Common myeloid progenitor, CD34-positive (primary cell): ENCODE results near the gene EXOC6B.

Experiments used
- CTCF ChIA-PET: fragments of 350-600 bp; sonication (Branson Sonifier 250); formaldehyde crosslinking; loops from one replicate; lab custom pipeline; 2021; ENCODE audit warnings: antibody characterized with exemption; lab: Charles Lee
- POLR2A ChIA-PET: fragments of 350-600 bp; sonication (Branson Sonifier 250); formaldehyde crosslinking; loops from one replicate; lab custom pipeline; 2021; ENCODE audit warnings: antibody characterized with exemption; lab: Charles Lee
- DNase-seq, 3 donors: peaks; one replicate each; pipeline versions ENCODE4 v3.0.0 to v3.0.0-alpha.2; 2013
- H3K27ac ChIP-seq, 2 experiments: 1 replicate in 1 of 2; 2 replicates in 1 of 2; pipeline ENCODE4 v1.7.0; 2013; ENCODE audit warnings: inconsistent platforms in 2 of 2, low read length in 2 of 2, mild to moderate bottlenecking in 2 of 2, low read depth in 1 of 2, moderate library complexity in 1 of 2; ENCODE audit not compliant: severe bottlenecking in 2 of 2, insufficient read depth in 1 of 2, poor library complexity in 1 of 2
- H3K27me3 ChIP-seq, 5 experiments: replicated peaks in 2 of 5; 1 replicate in 3 of 5; 2 replicates in 2 of 5; pipeline versions ENCODE4 v1.6.1 to v1.7.0; 2013; ENCODE audit warnings: low read length in 4 of 5, mild to moderate bottlenecking in 2 of 5, moderate library complexity in 2 of 5, inconsistent platforms in 1 of 5; ENCODE audit not compliant: insufficient read depth in 5 of 5, control insufficient read depth in 4 of 5
- H3K36me3 ChIP-seq, 4 experiments: 1 replicate in 2 of 4; 2 replicates in 2 of 4; pipeline versions ENCODE4 v1.6.1 to v1.7.0; 2013; ENCODE audit warnings: low read length in 3 of 4, control low read depth in 1 of 4, mild to moderate bottlenecking in 1 of 4; ENCODE audit not compliant: control insufficient read depth in 4 of 4, insufficient read depth in 4 of 4
- H3K4me1 ChIP-seq, 4 experiments: 1 replicate in 3 of 4; 2 replicates in 1 of 4; pipeline versions ENCODE4 v1.6.1 to v1.7.1; 2013; ENCODE audit warnings: low read length in 3 of 4, mild to moderate bottlenecking in 3 of 4, control low read depth in 1 of 4, inconsistent platforms in 1 of 4, moderate library complexity in 1 of 4; ENCODE audit not compliant: control insufficient read depth in 4 of 4, insufficient read depth in 4 of 4; ENCODE audit errors: control extremely low read depth in 1 of 4
- H3K4me3 ChIP-seq, 7 experiments: 1 replicate in 4 of 7; 2 replicates in 3 of 7; pipeline versions ENCODE4 v1.5.1 to v1.7.0; 2013; ENCODE audit warnings: mild to moderate bottlenecking in 7 of 7, low read length in 6 of 7, moderate library complexity in 6 of 7, inconsistent platforms in 2 of 7, low read depth in 2 of 7, control low read depth in 1 of 7; ENCODE audit not compliant: insufficient read depth in 4 of 7, control insufficient read depth in 1 of 7; ENCODE audit errors: extremely low read depth in 1 of 7
- H3K9me3 ChIP-seq, 5 experiments: 1 replicate in 4 of 5; 2 replicates in 1 of 5; pipeline versions ENCODE4 v1.6.1 to v1.7.1; 2013; ENCODE audit warnings: low read length in 4 of 5, mild to moderate bottlenecking in 2 of 5, inconsistent platforms in 1 of 5, low read depth in 1 of 5, moderate library complexity in 1 of 5; ENCODE audit not compliant: control insufficient read depth in 4 of 5, insufficient read depth in 2 of 5; ENCODE audit errors: control extremely low read depth in 1 of 5
- WGBS: methylation state at CpG from one replicate; pipeline ENCODE4 v1.1.5; 2013; ENCODE audit not compliant: insufficient coverage; 5-methylcytosine and 5-hydroxymethylcytosine counted together

The EXOC6B gene

DNA sequence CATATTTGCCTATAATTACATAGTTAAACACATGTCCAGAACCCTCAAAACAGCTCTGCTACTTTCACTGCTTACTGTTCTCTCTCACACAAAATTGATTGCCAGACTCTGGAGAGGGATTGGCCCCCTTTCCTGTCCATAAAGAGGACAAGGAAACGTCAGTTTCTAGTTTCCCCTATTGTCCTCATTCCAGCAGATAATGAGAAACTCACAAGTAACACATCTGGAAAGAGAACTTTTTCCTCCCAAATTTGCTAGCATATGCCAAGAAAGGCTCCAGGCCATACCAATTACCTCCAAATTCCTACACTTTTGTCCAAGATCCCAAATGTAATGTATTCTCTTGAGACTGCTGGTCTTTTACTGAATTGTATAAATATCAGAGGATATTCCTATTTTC is 200.5 kb downstream of the EXOC6B start:
- POLR2A ChIA-PET: no interaction called here
- WGBS: 77% methylated on average over 1 of the region's 1 CpG
- no peak for DNase-seq

DNA sequence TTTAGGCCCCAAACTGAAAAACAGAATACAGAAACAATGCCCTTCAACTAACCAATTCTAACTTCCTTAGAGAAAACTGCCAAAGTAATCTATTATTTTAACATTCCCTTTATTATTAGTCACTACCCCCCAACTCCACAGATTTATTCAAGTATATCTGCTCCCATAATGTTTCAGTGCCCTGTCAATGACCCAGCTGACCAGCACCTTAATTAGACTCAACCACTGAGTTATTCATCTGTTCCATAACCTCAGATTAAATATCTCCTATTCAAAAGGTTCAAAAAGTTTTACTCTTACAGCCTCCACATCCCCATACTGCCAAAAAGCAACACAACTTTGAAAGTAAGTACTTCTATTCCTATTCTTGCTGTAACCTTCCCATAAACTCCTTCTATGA is 202.4 kb downstream of the EXOC6B start:
- Histone ChIP-seq H3K4me1 (no peaks in the 10 kb centered on the region), H3K36me3 (no peaks in the 10 kb centered on the region), H3K4me3 (no peak overlapping the region), H3K27ac (no peak overlapping the region), H3K27me3 (no peaks in the 10 kb centered on the region), H3K9me3 (peaks cover 0 to 9% (median 0%) of the 10 kb centered on the region in 5 experiments)
- no peak for DNase-seq
- POLR2A ChIA-PET: interaction anchor here (0.6 kb wide), 2 partner anchors 448 to 576 kb away, joined by 3 to 4 read pairs; no protein-coding TSS in a partner anchor
- CTCF ChIA-PET: no interaction called here

More for the DNA sequence above, 200.5 kb downstream of the EXOC6B start:
- no peak overlapping the region for H3K27ac ChIP-seq
- no peaks in the 10 kb centered on the region for H3K36me3 ChIP-seq
- H3K4me1 ChIP-seq: no peaks in the 10 kb centered on the region
- H3K4me3 ChIP-seq: no peak overlapping the region
- peaks cover 0 to 3% (median 0%) of the 10 kb centered on the region in 5 experiments for H3K9me3 ChIP-seq
- CTCF ChIA-PET: no interaction called here
- no peaks in the 10 kb centered on the region for H3K27me3 ChIP-seq

DNA sequence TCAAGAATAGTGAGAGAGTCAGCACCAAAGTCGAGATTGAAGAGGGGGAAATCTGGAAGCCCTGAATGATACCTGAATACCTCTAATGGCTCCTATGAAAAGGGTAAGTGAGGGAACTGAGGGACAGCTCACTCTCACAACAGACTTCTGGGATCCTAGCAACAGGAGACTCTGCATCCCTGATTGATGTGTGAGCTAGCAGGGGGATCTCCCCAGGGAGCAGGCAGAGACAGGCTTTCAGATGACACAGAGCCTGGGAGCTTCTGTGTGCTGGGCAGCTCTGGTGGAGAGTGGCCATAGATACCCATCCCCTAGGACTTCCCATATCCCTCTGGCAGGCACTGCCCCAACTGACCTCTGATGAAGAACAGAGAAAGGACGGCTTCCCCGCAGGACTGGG is 206.2 kb downstream of the EXOC6B start:
- 74% methylated on average over 3 of the region's 3 CpGs for WGBS
- H3K27ac ChIP-seq: no peak overlapping the region
- no peaks in the 10 kb centered on the region for H3K4me1 ChIP-seq
- H3K4me3 ChIP-seq: no peak overlapping the region
- no peaks in the 10 kb centered on the region for H3K36me3 ChIP-seq
- CTCF ChIA-PET: no interaction called here
- peaks cover 0 to 13% (median 0%) of the 10 kb centered on the region in 5 experiments for H3K9me3 ChIP-seq
- no peaks in the 10 kb centered on the region for H3K27me3 ChIP-seq
- POLR2A ChIA-PET: no interaction called here
- DNase-seq: no peak

DNA sequence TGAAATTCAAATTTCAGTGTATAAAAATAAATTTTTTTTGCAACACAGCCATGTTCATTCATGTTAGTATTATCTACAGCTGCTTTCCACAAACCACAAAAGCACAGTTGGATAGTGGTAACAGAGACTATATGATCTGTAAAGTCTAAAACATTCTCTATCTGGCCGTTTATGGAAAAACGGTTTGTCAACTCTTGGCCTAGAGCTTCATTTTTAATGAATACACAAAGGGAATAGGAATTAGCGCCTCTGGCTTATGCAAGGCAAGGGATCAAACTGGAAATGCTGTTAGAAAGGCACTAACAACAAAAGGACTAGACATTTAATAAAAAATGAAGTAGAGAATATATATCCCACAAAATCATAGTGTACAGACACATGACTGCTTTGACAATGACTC is 211.9 kb downstream of the EXOC6B start:
- Histone ChIP-seq H3K9me3 (peaks cover 0 to 6% (median 0%) of the 10 kb centered on the region in 5 experiments), H3K4me1 (no peaks in the 10 kb centered on the region), H3K27ac (no peak overlapping the region), H3K27me3 (no peaks in the 10 kb centered on the region), H3K36me3 (no peaks in the 10 kb centered on the region), H3K4me3 (no peak overlapping the region)
- no peak for DNase-seq
- WGBS: 100% methylated on average over 2 of the region's 3 CpGs
- ChIA-PET POLR2A (no interaction called here), CTCF (interaction anchor here (0.7 to 1.5 kb wide), 3 partner anchors 8 to 1067 kb away, joined by 3 read pairs; no protein-coding TSS in a partner anchor)

DNA sequence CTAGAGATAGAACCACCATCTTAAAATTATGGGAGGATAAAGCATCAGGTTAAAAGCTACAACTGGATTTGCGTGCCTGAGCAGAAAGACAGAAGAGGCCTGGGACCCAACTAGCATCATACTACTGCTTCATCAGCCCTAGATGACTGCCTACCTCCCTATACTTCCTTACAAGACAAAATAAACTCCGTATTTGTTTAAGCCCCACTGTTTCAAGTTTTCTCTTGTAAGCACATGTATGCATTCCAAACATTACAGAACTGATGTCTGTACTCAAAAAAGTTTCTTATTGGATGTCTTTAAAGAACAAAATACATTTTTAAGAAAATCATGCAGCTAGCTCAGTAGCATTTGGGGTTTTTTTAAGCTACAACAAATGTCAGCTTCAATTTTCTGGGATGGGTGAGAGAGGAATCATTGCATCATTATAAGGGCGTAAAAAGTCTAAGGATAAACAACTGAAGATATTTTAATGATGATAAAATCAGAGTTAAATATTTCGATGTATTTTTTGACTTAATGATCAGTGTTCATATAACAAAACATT is 213.1 kb downstream of the EXOC6B start:
- 100% methylated on average over 1 of the region's 4 CpGs for WGBS
- Histone ChIP-seq H3K36me3 (no peaks in the 10 kb centered on the region), H3K27ac (no peak overlapping the region), H3K4me3 (no peak overlapping the region), H3K27me3 (no peaks in the 10 kb centered on the region), H3K4me1 (no peaks in the 10 kb centered on the region), H3K9me3 (peaks cover 0 to 4% (median 0%) of the 10 kb centered on the region in 5 experiments)
- ChIA-PET POLR2A (no interaction called here), CTCF (no interaction called here)
- DNase-seq: no peak

DNA sequence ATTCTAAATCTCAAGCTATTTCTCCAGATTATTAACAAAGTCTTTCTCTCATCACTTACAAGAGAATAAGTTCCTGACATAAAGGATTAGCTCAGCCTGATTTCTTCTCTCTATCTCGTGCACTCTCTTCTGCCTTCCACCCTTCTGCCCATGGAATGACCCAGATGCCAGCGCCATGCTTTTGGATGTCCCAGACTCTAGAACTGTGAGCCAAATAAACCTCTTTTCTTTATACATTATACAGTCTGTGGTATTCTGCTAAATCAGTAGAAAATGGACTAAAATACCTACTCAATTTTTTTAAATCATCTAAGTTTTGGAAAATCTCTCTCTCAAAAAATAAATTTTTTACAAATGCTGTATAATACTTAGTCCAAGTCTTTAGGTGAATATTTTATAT is 218.6 kb downstream of the EXOC6B start:
- no peaks in the 10 kb centered on the region for H3K36me3 ChIP-seq
- ChIA-PET POLR2A (no interaction called here), CTCF (interaction anchor here (0.7 kb wide), 1 partner anchor 1077 kb away, joined by 4 read pairs; no protein-coding TSS in a partner anchor)
- H3K9me3 ChIP-seq: no peaks in the 10 kb centered on the region
- H3K4me3 ChIP-seq: no peak overlapping the region
- no peak for DNase-seq
- WGBS: 100% methylated on average over 1 of the region's 2 CpGs
- H3K4me1 ChIP-seq: peaks cover 0 to 3% (median 0%) of the 10 kb centered on the region in 4 experiments
- H3K27me3 ChIP-seq: no peaks in the 10 kb centered on the region
- no peak overlapping the region for H3K27ac ChIP-seq

DNA sequence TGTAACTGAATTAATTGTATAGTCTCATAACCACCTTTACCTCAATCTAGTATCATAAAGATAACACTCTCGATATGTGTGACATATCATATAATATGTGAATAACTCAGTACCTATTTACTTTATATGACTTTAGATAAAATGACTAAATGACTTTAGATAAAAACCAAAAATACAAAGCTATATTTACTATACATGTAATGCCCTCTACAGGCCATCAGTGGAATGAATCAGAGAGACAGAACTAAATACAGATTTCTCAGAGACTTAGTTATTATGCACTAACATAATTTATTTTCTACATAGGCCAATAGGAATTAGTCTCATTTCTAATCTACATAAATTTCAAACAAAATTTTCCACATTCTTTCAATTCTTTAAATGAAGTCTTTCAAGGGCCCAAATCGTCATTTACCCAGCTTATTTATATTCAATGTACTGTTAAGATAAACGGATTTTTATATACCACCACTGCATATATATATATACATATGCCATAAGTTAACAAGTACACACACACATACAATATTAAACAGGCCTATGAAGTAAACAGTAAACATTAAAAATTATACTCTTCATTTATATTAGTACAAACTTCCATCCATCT is 219.9 kb downstream of the EXOC6B start:
- Histone ChIP-seq H3K9me3 (no peaks in the 10 kb centered on the region), H3K4me1 (peaks cover 0 to 3% (median 0%) of the 10 kb centered on the region in 4 experiments), H3K36me3 (no peaks in the 10 kb centered on the region), H3K27me3 (no peaks in the 10 kb centered on the region), H3K27ac (no peak overlapping the region), H3K4me3 (no peak overlapping the region)
- ChIA-PET POLR2A (no interaction called here), CTCF (interaction anchor here (0.8 to 1.0 kb wide), 3 partner anchors 9 to 1060 kb away, joined by 3 read pairs; no protein-coding TSS in a partner anchor)
- no CpG with 5 or more reads among the region's 3 CpGs for WGBS
- DNase-seq: peak in 2 of 3 donors; percentile 16 to 22
